Measurements from ENCODE around the gene SORCS2. TPM values are rescaled to one million over a fixed set of nuclear protein-coding genes. Genes with fewer than 3 reads are reported as not detected.

SORCS2 gene
- total and polyA plus RNA-seq, 12 donors = 0.25 to 5.4 (median 2.2) TPM

- 85 to 89% methylated on average over 18 of the region's 18 CpGs for WGBS, 2 donors
Measured at GRCh38 chr4:7627251-7628250, 435.2 kb downstream of the SORCS2 start.

DNA sequence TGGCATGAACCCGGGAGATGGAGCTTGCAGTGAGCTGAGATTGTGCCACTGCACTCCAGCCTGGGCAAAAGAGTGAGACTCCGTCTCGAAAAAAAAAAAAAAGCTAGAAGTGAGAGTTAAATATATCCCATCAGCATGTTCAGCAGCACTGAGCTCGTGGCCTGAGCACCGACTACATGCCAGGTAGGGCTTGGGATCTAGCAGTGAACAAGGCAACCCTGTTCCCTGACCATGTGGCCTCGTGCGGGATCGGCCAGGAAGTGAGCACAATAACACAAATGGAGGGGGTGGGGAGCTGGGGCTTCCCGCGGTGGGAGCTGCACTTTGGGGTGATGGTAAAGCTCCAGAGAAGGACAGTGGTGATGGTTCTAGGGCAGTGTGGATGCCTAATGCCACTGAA, 436.1 kb downstream of the SORCS2 start:
- intact Hi-C loops (cut with DNase I) = no loop called here
- ATAC-seq = no peak

More at GRCh38 chr4:7627251-7628250, 435.2 kb downstream of the SORCS2 start:
- Histone ChIP-seq H3K9me3 (no peaks in the 10 kb centered on the region), H3K36me3 (no peaks in the 10 kb centered on the region), H3K27ac (no peak overlapping the region), H3K4me1 (peaks cover 6 to 35% (median 26%) of the 10 kb centered on the region in 9 donors), H3K4me3 (no peak overlapping the region), H3K27me3 (peaks cover 0 to 19% (median 9%) of the 10 kb centered on the region in 7 donors)
- intact Hi-C loops (cut with DNase I) = no loop called here
- DNase-seq (no peak), ATAC-seq (no peak)
- no peak for TF ChIP-seq CTCF (IDR thresholded peaks at IDR 0.05)

GRCh38 chr4:7629501-7630254, 437.3 kb downstream of the SORCS2 start:
- intact Hi-C loops (cut with DNase I) = loop anchor here in 1 of 10 donors (5.0 kb wide), 1 partner anchor 112 kb away; no protein-coding TSS in a partner anchor
- no peak for TF ChIP-seq CTCF (IDR thresholded peaks at IDR 0.05)
- DNase-seq (no peak), ATAC-seq (no peak)
- WGBS, 2 donors = 73 to 82% methylated on average over 13 of the region's 13 CpGs
- Histone ChIP-seq H3K36me3 (no peaks in the 10 kb centered on the region), H3K27ac (peak overlapping the region in 1 of 10 donors; percentile 51), H3K27me3 (peaks cover 0 to 25% (median 11%) of the 10 kb centered on the region in 7 donors), H3K9me3 (no peaks in the 10 kb centered on the region), H3K4me3 (no peak overlapping the region), H3K4me1 (peaks cover 6 to 37% (median 26%) of the 10 kb centered on the region in 9 donors)

More for the DNA sequence above, 436.1 kb downstream of the SORCS2 start:
- Histone ChIP-seq H3K4me3 (no peak overlapping the region), H3K9me3 (no peaks in the 10 kb centered on the region), H3K4me1 (peaks cover 6 to 39% (median 27%) of the 10 kb centered on the region in 9 donors), H3K27ac (no peak overlapping the region), H3K27me3 (peaks cover 0 to 18% (median 11%) of the 10 kb centered on the region in 7 donors), H3K36me3 (no peaks in the 10 kb centered on the region)
- TF ChIP-seq CTCF (IDR thresholded peaks at IDR 0.05) = no peak
- WGBS, 2 donors = 41 to 49% methylated on average over 10 of the region's 10 CpGs
- DNase-seq = no peak
